GM12878 (cell line): ENCODE data around the gene TAS2R41. TPM values are rescaled to one million over a fixed set of nuclear protein-coding genes. Genes with fewer than 3 reads are reported as not detected.

Experiments
- ATAC-seq: fragments of 200-7000 bp; cut with Tn5 transposase; 3 replicates; pipeline ENCODE4 v1.9.1; 2020; ENCODE audit warnings: mild to moderate bottlenecking, moderate library complexity
- BruUV-seq: library from RNA; stranded (reverse); fragments of 400-500 nt; replicated peaks from 2 replicates; lab custom pipeline; 2021; lab: Mats Ljungman, UMichigan
- CTCF ChIA-PET: fragments of 300-600 bp; sonication (Branson Sonifier 250); formaldehyde crosslinking; extraction: SDS; loops from one replicate; lab custom pipeline; 2021; ENCODE audit warnings: inconsistent platforms; lab: Yijun Ruan, JAX
- POLR2A ChIA-PET: fragments of 350-600 bp; formaldehyde crosslinking; extraction: SDS; loops from one replicate; lab custom pipeline; 2021; ENCODE audit warnings: inconsistent platforms; lab: Charles Lee
- RAD21 ChIA-PET: fragments of 300-600 bp; sonication (Branson Sonifier 250); formaldehyde crosslinking; loops from one replicate; lab custom pipeline; 2023; ENCODE audit warnings: antibody characterized with exemption; ENCODE audit not compliant: unreplicated experiment; lab: Charles Lee
- SMC1A ChIA-PET: fragments of 300-600 bp; sonication (Branson Sonifier 250); formaldehyde crosslinking; loops from one replicate; lab custom pipeline; 2023; ENCODE audit not compliant: unreplicated experiment, uncharacterized antibody; lab: Charles Lee
- DNase-seq: peaks from one replicate; pipeline ENCODE4 v3.0.0-alpha.2; 2011; ENCODE audit warnings: low read depth, low spot score
- FAIRE-seq: peaks from 3 replicates; lab custom pipeline; 2011; peaks lifted over from hg19 to GRCh38; lab: Jason Lieb, UNC
- H2AFZ ChIP-seq: 2 replicates; pipeline ENCODE4 v1.6.0; 2011; ENCODE audit warnings: low read depth, low read length, control low read depth; ENCODE audit not compliant: control insufficient read depth
- H3K27ac ChIP-seq: 2 replicates; pipeline ENCODE4 v1.5.1; 2011; ENCODE audit warnings: control low read depth; ENCODE audit not compliant: control insufficient read depth, insufficient read depth
- H3K27me3 ChIP-seq, 2 experiments: replicated peaks in 1 of 2; 2 replicates each; pipeline versions ENCODE4 v1.6.0 to v1.6.1; 2011; ENCODE audit warnings: low read length in 1 of 2; ENCODE audit not compliant: control insufficient read depth in 2 of 2, insufficient read depth in 2 of 2
- H3K36me3 ChIP-seq, 2 experiments: 2 replicates each; pipeline ENCODE4 v1.5.1; 2011; ENCODE audit warnings: low read length in 1 of 2; ENCODE audit not compliant: control insufficient read depth in 2 of 2, insufficient read depth in 2 of 2
- H3K4me1 ChIP-seq: 2 replicates; pipeline ENCODE4 v1.6.1; 2011; ENCODE audit warnings: mild to moderate bottlenecking, low read length, moderate library complexity, mixed read lengths; ENCODE audit not compliant: control insufficient read depth, insufficient read depth
- H3K4me2 ChIP-seq: 2 replicates; pipeline ENCODE4 v1.6.0; 2011; ENCODE audit warnings: control low read depth; ENCODE audit not compliant: control insufficient read depth, insufficient read depth
- H3K4me3 ChIP-seq: fragments of 200-600 bp; sonication (generic); 2 replicates; pipeline ENCODE4 v1.5.1; 2016
- H3K79me2 ChIP-seq: 2 replicates; pipeline ENCODE4 v1.6.0; 2011; ENCODE audit warnings: low read length; ENCODE audit not compliant: control insufficient read depth, insufficient read depth
- H3K9ac ChIP-seq: 2 replicates; pipeline ENCODE4 v1.8.0; 2011; ENCODE audit warnings: low read length, control low read depth, mixed read lengths; ENCODE audit not compliant: control insufficient read depth, insufficient read depth
- H3K9me3 ChIP-seq: replicated peaks from 3 replicates; pipeline ENCODE4 v1.5.1; 2011; ENCODE audit warnings: mild to moderate bottlenecking, low read length; ENCODE audit not compliant: control insufficient read depth, insufficient read depth
- H4K20me1 ChIP-seq: 2 replicates; pipeline ENCODE4 v1.6.0; 2011; ENCODE audit not compliant: control insufficient read depth, insufficient read depth
- E4F1 ChIP-seq: fragments of 450-650 bp; IDR thresholded peaks from 2 replicates; pipeline ENCODE4 v1.6.1; 2018; ENCODE audit warnings: borderline replicate concordance, mild to moderate bottlenecking; ENCODE audit not compliant: partially characterized antibody
- EED ChIP-seq: sonication (generic); IDR thresholded peaks from 2 replicates; pipeline ENCODE4 v1.6.1; 2016; ENCODE audit warnings: antibody characterized with exemption, low read depth
- NR2C2 ChIP-seq: IDR thresholded peaks from 2 replicates; pipeline ENCODE4 v1.6.1; 2011; ENCODE audit warnings: borderline replicate concordance, low read depth; ENCODE audit not compliant: control insufficient read depth, insufficient read length
- PRDM15 ChIP-seq: fragments of 450-650 bp; formaldehyde crosslinking; IDR thresholded peaks from 2 replicates; pipeline ENCODE4 v1.4.0; 2020; ENCODE audit warnings: mild to moderate bottlenecking, moderate library complexity
- SMARCA5 ChIP-seq: fragments of 450-650 bp; IDR thresholded peaks from 2 replicates; pipeline ENCODE4 v1.6.1; 2017; ENCODE audit warnings: mild to moderate bottlenecking
- SUZ12 ChIP-seq: fragments of 200-600 bp; sonication (generic); IDR thresholded peaks from one replicate; pipeline ENCODE4 v1.6.1; 2018; ENCODE audit warnings: antibody characterized with exemption, mild to moderate bottlenecking; ENCODE audit not compliant: unreplicated experiment
- ZBTB11 ChIP-seq: fragments of 450-650 bp; formaldehyde crosslinking; IDR thresholded peaks from 2 replicates; pipeline ENCODE4 v1.5.0; 2022; ENCODE audit warnings: mild to moderate bottlenecking, missing genetic modification characterization
- WGBS: methylation state at CpG from one replicate; pipeline ENCODE4 v1.1.6; 2016; ENCODE audit warnings: low lambda C conversion rate; ENCODE audit not compliant: insufficient replicate concordance, insufficient coverage; ENCODE audit errors: missing lambda C conversion rate; 5-methylcytosine and 5-hydroxymethylcytosine counted together
- in situ Hi-C: fragments of 300-500 bp; cut with MboI; formaldehyde crosslinking; loops from 9 replicates; pipeline ENCODE4 v1.14.3; 2018; ENCODE audit warnings: mixed read lengths
- intact Hi-C: fragments of 100-400 bp; cut with micrococcal nuclease; formaldehyde crosslinking; loops from one replicate; pipeline ENCODE4 v1.14.2; 2022; ENCODE audit not compliant: unreplicated experiment
- polyA plus RNA-seq, 11 experiments: library from polyadenylated mRNA; depleted of rRNA in 4 of 11; unstranded in 6 of 11; stranded (reverse) in 5 of 11; fragments of >200 nt; fragmentation: Nextera tagmentation in 4 of 11; fragmentation: Illumina TruSeq in 1 of 11; extraction: Ambion mirVana in 4 of 11; extraction: Trizol in 1 of 11; gene quantifications; 1 replicate in 1 of 11; 2 replicates in 10 of 11; pipeline versions ENCODE4 v1.2.1 to v1.2.3, GENCODE V29; 2011 to 2016; ENCODE audit warnings: inconsistent platforms in 2 of 11, missing spikeins in 2 of 11, low read depth in 1 of 11
- total RNA-seq, 4 experiments: library from RNA; depleted of rRNA in 3 of 4; stranded (reverse); fragments of >200 nt in 3 of 4; fragmentation: Illumina TruSeq in 1 of 4; extraction: Trizol in 1 of 4; gene quantifications; 2 replicates each; pipeline versions ENCODE4 v1.2.1 to v1.2.3, GENCODE V29; 2013 to 2021

The TAS2R41 gene
- total and polyA plus RNA-seq, 10 of the 15 experiments (the other 5 are each of a cell fraction or from before 2014, with no cell fraction given): not detected

- TF ChIP-seq ZBTB11 (no peak), SUZ12 (no peak), SMARCA5 (no peak)
- TF ChIP-seq, all 136 proteins: peak for 0
Observed at GRCh38 chr7:143443153-143443552, 34.5 kb upstream of the TAS2R41 start, which contains the start of gene TAS2R60 (continued).

GRCh38 chr7:143444063-143444782 is 33.5 kb upstream of the TAS2R41 start:
- ATAC-seq: no peak
- H3K79me2 ChIP-seq: no peaks in the 10 kb centered on the region
- no peaks in the 10 kb centered on the region for H3K36me3 ChIP-seq
- TF ChIP-seq PRDM15 (CRISPR knock-in tag) (no peak), E4F1 (no peak), NR2C2 (no peak), EED (no peak)
- H3K4me2 ChIP-seq: no peak overlapping the region
- no peak for DNase-seq
- CTCF ChIA-PET: no interaction called here
- RAD21 ChIA-PET: no interaction called here
- SMC1A ChIA-PET: interaction anchor here (0.6 kb wide), 1 partner anchor 520 kb away, joined by 3 read pairs; no protein-coding TSS in a partner anchor
- no peak overlapping the region for H3K9ac ChIP-seq
- POLR2A ChIA-PET: no interaction called here
- H3K27ac ChIP-seq: no peak overlapping the region
- 41% methylated on average over 6 of the region's 6 CpGs for WGBS
- no peaks in the 10 kb centered on the region for H3K4me1 ChIP-seq
- no peaks in the 10 kb centered on the region for H3K9me3 ChIP-seq
- in situ Hi-C loops: no loop called here
- peaks cover 0 to 3% of the 10 kb centered on the region in 2 experiments; a peak in 2 of 4 replicates for H3K27me3 ChIP-seq
- H3K4me3 ChIP-seq: no peak overlapping the region
- FAIRE-seq: no peak
- intact Hi-C loops: no loop called here
- BruUV-seq: no TSS peak
- no peak overlapping the region for H2AFZ ChIP-seq
- no peaks in the 10 kb centered on the region for H4K20me1 ChIP-seq
